HEK293 (cell line): ENCODE data around the gene CHRNE.

Experiments used
- BCL11A ChIP-seq: fragments of 450-650 bp; formaldehyde crosslinking; IDR thresholded peaks from 2 replicates; pipeline ENCODE4 v1.5.1; 2016; ENCODE audit warnings: low read depth, missing biosample characterization, missing genetic modification characterization
- CTCF ChIP-seq: fragments of 450-650 bp; formaldehyde crosslinking; IDR thresholded peaks from 2 replicates; pipeline ENCODE4 v1.5.1; 2016; ENCODE audit warnings: missing biosample characterization, missing genetic modification characterization
- FEZF1 ChIP-seq: fragments of 450-650 bp; formaldehyde crosslinking; IDR thresholded peaks from 2 replicates; pipeline ENCODE4 v1.5.1; 2016; ENCODE audit warnings: missing biosample characterization, missing genetic modification characterization
- MYNN ChIP-seq: fragments of 450-650 bp; formaldehyde crosslinking; IDR thresholded peaks from 2 replicates; pipeline ENCODE4 v1.5.1; 2016; ENCODE audit warnings: missing biosample characterization, missing genetic modification characterization, borderline replicate concordance
- MZF1 ChIP-seq: fragments of 450-650 bp; formaldehyde crosslinking; IDR thresholded peaks from 2 replicates; pipeline ENCODE4 v1.5.1; 2017; ENCODE audit warnings: missing biosample characterization, missing genetic modification characterization, borderline replicate concordance
- PRDM2 ChIP-seq: fragments of 450-650 bp; formaldehyde crosslinking; IDR thresholded peaks from 2 replicates; pipeline ENCODE4 v1.5.1; 2016; ENCODE audit warnings: missing biosample characterization, missing genetic modification characterization, borderline replicate concordance
- RBAK ChIP-seq: fragments of 450-650 bp; formaldehyde crosslinking; IDR thresholded peaks from 2 replicates; pipeline ENCODE4 v1.5.1; 2016; ENCODE audit warnings: missing biosample characterization, missing genetic modification characterization
- YY1 ChIP-seq: fragments of 450-650 bp; formaldehyde crosslinking; IDR thresholded peaks from 2 replicates; pipeline ENCODE4 v1.5.1; 2018; ENCODE audit warnings: missing biosample characterization, missing genetic modification characterization
- ZBTB8A ChIP-seq: fragments of 450-650 bp; formaldehyde crosslinking; IDR thresholded peaks from 2 replicates; pipeline ENCODE4 v1.5.1; 2016; ENCODE audit warnings: missing biosample characterization, missing genetic modification characterization
- ZNF23 ChIP-seq: fragments of 450-650 bp; formaldehyde crosslinking; IDR thresholded peaks from 2 replicates; pipeline ENCODE4 v1.5.1; 2016; ENCODE audit warnings: missing biosample characterization, missing genetic modification characterization, borderline replicate concordance
- ZNF530 ChIP-seq: fragments of 450-650 bp; formaldehyde crosslinking; IDR thresholded peaks from 2 replicates; pipeline ENCODE4 v1.5.1; 2016; ENCODE audit warnings: low read depth, missing biosample characterization, missing genetic modification characterization
- ZNF777 ChIP-seq: fragments of 450-650 bp; formaldehyde crosslinking; IDR thresholded peaks from 2 replicates; pipeline ENCODE4 v1.5.1; 2017; ENCODE audit warnings: missing biosample characterization, missing genetic modification characterization, borderline replicate concordance
- TF ChIP-seq, protein P1 (sequence below): fragments of 450-650 bp; formaldehyde crosslinking; optimal IDR thresholded peaks from 2 replicates; pipeline ENCODE3; 2016; ENCODE audit warnings: missing biosample characterization, mild to moderate bottlenecking, missing genetic modification characterization

DNA sequence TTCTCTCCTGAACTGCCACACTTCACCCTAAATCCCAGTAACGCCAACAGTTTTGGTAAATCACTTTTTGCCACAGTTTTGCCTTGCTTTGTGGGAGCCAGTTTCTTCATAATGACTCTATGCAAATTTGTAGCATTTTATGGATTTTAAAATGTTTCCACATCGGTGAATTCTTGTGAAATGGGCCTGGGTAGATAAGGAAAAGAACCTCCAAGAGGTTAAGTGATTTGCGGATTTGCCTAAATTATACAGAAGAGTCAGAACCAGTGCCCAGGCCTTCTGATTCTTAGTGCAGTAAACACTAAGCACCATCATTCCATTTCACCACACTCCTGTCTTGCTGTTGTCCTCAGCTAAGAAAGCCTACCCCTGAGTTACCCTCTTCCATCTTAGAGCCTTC lies 51.8 kb downstream of the CHRNE start:
- TF ChIP-seq RBAK (tag by site-specific recombination) = no peak
- no peak for TF ChIP-seq YY1
- no peak for TF ChIP-seq ZBTB8A (tag by site-specific recombination)
- TF ChIP-seq, protein P1, sequence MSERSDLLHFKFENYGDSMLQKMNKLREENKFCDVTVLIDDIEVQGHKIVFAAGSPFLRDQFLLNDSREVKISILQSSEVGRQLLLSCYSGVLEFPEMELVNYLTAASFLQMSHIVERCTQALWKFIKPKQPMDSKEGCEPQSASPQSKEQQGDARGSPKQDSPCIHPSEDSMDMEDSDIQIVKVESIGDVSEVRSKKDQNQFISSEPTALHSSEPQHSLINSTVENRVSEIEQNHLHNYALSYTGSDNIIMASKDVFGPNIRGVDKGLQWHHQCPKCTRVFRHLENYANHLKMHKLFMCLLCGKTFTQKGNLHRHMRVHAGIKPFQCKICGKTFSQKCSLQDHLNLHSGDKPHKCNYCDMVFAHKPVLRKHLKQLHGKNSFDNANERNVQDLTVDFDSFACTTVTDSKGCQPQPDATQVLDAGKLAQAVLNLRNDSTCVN (tag by site-specific recombination) = no peak
- no peak for TF ChIP-seq MZF1 (tag by site-specific recombination)
- TF ChIP-seq ZNF23 = no peak
- no peak for TF ChIP-seq CTCF (tag by site-specific recombination)
- TF ChIP-seq PRDM2 (tag by site-specific recombination) = no peak
- TF ChIP-seq ZNF530 (tag by site-specific recombination) = no peak
- no peak for TF ChIP-seq FEZF1
- TF ChIP-seq ZNF777 (tag by site-specific recombination) = no peak
- no peak for TF ChIP-seq MYNN (tag by site-specific recombination)
- TF ChIP-seq BCL11A = no peak
